ENCODE measurements around the gene RAD23A.

Gene RAD23A

GRCh38 chr19:12985049-12985776, 39.6 kb downstream of the RAD23A start:
- no peak for DNase-seq

- DNase-seq, result no peak
Measured at GRCh38 chr19:12986726-12987125, 41.1 kb downstream of the RAD23A start.

DNA sequence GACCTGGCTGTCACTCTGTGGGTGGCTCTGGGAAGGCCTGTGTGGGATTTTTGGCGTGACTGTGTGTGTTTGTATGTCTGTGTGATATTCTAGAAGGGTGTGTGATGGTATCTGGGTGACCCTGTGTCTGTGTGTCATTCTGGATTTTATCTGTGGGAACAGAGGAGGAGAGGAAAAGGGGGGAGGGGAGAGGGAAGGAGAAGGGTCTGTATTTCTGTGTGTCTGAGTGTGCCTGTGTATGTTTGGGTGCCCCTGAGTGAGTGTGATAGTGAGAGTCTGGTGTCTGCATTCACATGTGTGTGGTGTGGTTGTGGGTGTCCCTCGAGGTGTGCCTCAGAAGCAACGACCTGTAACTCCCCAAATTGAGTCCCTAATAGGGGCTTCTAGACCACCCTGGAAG, 41.5 kb downstream of the RAD23A start:
- DNase-seq, result no peak

DNA sequence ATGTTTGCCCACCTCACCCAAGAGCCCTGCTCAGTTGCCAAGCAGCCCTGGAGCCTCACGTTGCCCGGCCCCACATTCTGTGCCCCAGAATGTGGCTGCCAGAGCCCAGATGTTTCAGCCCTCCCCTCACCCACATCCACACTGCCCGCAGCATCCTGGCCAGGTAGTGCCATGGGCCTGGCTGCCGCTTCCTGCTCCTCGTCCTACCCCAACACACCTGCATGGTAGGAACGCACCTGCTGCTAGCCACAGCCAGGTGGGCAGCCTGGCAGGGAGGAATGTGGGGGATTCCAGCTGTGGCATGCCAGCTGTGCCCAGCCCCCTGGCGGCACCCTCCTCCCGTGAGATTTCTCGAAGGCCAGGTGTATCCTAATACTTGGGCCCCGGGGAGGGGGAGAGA, 42.1 kb downstream of the RAD23A start:
- DNase-seq, result no peak

DNA sequence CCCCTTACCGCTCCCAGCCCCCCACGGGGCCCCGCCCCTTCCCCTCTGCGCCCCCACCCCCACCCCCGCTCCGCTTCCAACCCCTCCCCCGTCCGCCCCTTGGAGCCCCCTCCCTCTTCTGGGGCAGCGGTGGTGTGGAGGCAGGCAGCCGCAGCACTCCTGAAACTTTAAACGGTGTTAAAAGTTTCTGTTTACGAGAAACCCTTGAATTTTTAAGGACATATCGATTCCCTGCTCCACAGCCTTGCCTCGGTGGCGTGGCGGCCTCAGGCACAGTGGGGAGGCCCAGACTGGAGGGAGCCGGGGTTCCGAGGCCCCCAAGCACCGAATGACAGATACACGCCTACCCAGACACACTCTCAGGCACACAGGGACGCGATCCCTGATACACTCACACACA, 44.8 kb downstream of the RAD23A start:
- DNase-seq, result no peak

DNA sequence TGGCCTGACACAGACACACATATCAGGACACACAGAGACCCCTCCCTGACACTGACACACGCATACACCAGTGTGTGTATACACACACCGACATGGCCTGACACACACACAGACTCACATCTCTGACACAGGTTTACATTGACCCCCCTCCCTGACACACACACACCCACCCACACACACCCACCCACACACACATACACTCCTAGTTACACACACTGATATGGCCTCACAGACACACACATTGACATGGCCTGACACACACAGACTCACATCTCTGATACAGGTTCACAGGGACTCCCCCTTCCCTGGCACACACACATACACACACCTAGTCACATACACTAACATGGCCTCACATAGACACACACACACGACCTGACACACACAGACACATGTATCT, 45.2 kb downstream of the RAD23A start:
- no peak for DNase-seq

- DNase-seq, result no peak
Measured at GRCh38 chr19:12991296-12991695, 45.6 kb downstream of the RAD23A start.

- no peak for DNase-seq
Measured at GRCh38 chr19:12992729-12993128, 47.1 kb downstream of the RAD23A start.

DNA sequence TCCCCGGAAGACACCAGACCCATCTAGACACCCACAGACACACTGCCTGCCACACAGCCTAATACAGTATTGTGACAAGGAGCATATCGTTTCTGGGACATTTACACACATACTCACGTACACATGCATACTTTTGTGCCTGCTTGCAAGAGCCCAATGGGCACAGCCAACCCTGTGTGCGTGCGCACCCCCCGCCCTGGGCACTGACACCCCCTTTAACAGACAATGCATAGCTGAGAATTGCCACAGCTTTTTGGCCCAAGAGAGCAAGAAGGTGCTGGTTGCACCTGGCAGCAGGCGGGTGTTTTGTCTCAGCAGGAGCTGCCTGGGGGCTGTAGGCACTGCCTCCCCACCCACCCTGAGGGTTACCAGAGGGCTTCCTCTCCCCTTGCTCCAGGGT, 47.9 kb downstream of the RAD23A start:
- no peak for DNase-seq

GRCh38 chr19:12994701-12995595, 49.3 kb downstream of the RAD23A start, which contains the start of gene NFIX:
NFIX (plus strand) TSS chr19:12995475; CDS start chr19:12995838, 363 bp downstream.
- peak; percentile 63 to 74 for DNase-seq

GRCh38 chr19:12995596-12996405, 50.1 kb downstream of the RAD23A start:
- DNase-seq, result no peak

DNA sequence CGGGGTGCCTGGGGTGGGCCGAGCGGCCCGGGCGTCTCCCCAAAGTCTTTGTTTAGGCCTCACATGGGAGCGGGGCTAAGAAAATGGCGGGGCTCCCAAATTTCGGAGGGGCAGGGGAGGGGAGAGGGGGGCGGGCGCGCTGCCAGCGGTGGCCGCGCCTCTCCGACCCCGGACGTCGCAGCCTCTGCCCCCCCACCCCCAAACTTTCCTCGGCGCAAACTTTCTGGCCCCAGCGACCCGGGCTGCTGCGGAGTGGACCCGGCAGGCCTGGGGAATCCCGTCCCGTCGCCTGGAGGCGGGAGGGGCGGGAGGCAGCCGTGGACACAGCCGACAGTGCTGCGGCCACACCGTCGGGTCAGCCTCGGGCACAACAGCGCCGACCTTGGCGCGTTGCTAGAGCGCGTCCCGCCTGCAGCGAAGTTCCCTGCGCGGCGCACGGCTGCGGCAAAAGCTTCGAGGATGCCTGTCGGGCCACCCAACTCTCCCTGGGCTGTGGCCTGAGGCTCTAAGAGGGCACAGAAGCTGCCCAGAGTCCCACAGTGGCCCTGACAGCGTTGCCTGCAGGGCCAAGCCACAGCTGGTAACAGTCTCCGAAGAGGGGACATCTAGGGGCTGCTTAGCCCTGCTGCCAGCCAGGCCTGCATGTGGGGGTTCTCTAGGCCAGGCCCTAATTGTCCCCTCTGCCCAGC, 50.9 kb downstream of the RAD23A start:
- no peak for DNase-seq

DNA sequence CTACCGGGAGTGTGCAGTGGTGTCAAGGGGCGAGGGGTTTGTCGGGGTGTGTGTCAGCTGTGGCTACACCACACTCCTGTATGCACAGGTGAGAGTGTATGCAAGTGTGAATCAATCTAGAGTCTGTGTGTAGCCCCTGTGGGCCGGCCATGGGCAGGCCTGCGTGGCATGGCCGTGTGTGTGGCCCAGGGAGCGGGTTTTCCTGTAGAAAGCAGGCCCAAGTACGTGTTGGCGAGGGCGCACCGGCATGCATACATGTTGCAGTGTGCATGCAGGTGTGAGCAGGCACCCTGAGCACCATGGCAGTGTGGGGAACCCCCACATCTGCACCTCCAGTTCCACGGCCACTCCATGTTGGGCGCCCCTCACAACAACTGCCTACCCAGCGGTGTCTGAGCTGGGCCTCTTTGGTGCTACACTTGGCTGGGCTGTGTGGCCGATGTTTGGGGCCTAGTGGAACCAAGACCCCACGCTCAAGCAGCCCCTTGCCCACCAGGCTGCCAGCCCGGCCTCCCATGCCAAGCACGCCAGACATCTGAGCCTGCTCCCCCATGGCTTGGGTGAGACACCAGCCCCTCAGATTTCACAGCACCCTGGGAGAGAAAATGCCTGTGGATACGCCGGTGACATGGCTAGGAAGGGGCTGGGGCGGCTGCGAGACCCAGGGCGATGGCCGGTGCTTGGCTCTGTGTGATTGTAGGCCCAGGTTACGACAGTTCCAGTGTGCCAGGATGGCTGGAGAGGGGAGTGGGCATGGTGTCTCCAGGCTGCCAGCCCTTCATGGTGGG, 51.7 kb downstream of the RAD23A start:
- DNase-seq, result no peak

DNA sequence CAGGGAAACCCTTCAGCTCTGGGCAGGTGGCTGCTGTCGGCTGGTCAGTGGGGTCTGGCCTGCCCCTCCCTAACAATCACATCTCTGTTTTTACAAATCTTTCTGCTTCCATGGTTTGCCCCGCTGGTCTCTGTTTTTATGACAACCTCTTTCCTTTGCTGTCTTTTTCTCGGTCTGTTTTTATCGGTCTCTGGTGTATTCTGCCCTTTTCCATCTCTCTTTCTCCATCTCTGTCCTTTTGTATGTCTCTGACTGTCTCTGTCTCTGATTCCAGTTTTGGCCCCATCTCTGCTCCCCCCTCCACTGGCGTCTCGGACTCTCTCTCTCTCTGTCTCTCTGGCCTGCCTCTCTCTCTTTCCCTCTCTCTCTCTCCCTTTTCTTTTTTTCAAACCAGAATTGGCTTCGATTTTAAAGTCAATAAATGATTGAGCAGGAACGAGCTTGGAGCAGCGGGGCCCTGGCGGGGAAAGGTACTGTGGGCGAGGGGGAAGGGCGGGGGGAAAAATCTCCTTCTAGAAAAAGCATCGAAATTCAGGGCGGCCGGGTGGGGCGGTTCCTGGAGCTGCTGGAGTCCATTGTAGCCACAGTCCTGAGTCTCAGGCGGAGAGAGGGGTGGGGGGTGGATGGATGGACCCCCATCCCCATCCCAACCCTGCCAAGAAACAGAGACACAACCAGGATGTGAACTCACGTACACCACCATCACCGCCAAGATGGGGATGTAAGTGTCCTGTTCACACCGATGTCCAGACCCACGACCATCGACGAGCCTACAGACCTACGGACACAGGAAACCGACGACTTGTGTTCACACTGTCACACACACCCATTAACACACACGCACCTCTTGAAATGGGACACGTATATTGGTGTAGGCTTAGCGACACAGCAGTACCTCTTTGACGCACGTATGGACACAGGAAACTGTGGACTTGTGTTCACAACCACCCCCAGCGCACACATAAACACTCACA, 52.6 kb downstream of the RAD23A start:
- no peak for DNase-seq

GRCh38 chr19:13001166-13001501, 55.5 kb downstream of the RAD23A start:
- no peak for DNase-seq

DNA sequence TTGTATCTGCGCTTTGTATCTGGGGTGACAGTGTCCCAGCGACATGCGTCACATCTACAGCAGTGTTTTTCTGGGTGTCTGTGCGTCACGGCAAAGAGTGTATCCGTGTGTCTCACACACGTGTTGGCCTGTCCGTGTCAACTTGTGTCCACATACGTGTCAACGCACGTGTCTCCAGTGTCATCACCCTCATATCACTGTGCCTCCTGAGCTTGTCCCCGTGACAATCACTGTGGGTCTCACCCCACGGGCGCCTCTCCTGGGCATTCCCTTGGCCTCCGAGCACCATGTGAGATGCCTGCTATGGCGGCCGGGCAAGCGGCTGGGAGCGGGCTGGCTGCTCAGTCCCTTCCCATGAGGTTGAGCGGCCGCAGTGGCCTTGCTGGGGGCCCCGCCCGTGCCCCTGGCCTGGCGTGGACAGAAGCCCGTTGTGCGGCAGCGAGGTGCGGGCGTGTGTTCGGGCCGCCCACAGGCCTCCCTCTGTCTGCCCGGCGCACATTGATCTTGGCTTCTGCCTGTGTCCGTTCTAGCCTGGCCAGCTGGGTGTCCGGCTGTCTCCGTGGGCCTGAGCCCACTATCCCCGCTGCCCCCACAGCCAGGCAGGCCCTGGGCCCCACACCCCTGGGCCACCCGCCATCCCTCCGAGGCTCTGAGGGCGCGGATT, 56.0 kb downstream of the RAD23A start:
- DNase-seq, result no peak

- no peak for DNase-seq
Measured at GRCh38 chr19:13002166-13002898, 56.7 kb downstream of the RAD23A start.

DNA sequence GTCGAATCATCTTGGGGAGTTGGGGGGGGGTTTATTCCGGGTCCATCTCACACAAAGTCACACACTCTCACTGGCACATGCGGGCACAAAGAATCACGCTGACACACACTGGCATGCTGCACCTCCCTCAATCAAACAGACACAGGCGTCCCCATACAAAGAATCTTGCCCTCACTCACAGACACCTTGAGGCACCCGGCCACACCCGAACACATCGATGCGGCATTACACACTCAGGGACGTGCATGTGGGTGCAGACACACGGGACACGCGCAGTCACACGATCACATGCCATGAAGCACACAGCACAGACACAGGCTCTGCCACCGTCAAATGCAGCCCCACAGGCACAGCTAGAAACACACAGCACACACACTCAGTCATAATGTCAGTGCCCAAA, 57.4 kb downstream of the RAD23A start:
- DNase-seq, result no peak

All from stimulated activated CD4-positive, alpha-beta T cell treated with anti-CD3 and anti-CD28 coated beads, Interleukin-2, amount 100 ng/mL, for 24 hours (primary cell).